ENCODE results near the gene CASQ1. TPM values are rescaled to one million over a fixed set of nuclear protein-coding genes. Genes with fewer than 3 reads are reported as not detected.

The CASQ1 gene
- total and polyA plus RNA-seq, 9 donors, result 0.06 to 0.92 (median 0.43) TPM; not detected in 3

GRCh38 chr1:160196143-160196542 lies 5.8 kb downstream of the CASQ1 start:
- no peaks in the 10 kb centered on the region for H3K36me3 ChIP-seq
- DNase-seq, result no peak
- H3K27me3 ChIP-seq, result no peaks in the 10 kb centered on the region
- no peak overlapping the region for H3K4me3 ChIP-seq
- H3K27ac ChIP-seq, result no peak overlapping the region
- WGBS, 3 donors, result 74 to 83% (median 83%) methylated on average over 4 of the region's 4 CpGs
- no peaks in the 10 kb centered on the region for H3K9me3 ChIP-seq
- no peak for TF ChIP-seq CTCF (IDR thresholded peaks at IDR 0.05)
- no peak for TF ChIP-seq POLR2A (IDR thresholded peaks at IDR 0.05)
- no peak for TF ChIP-seq EP300 (IDR thresholded peaks at IDR 0.05)
- H3K4me1 ChIP-seq (ENCODE audit: insufficient read depth), result peaks cover 1% of the 10 kb centered on the region
- intact Hi-C loops (cut with DNase I), result loop anchor here in 3 of 4 donors (10.0 kb wide), 5 partner anchors 59 to 179 kb away; partner anchors contain the start of gene ATP1A2 (in 1 of the 3)

GRCh38 chr1:160197231-160197630 lies 6.9 kb downstream of the CASQ1 start:
- intact Hi-C loops (cut with DNase I), result loop anchor here in 3 of 4 donors (10.0 kb wide), 5 partner anchors 58 to 178 kb away; partner anchors contain the start of gene ATP1A2 (in 1 of the 3)
- TF ChIP-seq EP300 (IDR thresholded peaks at IDR 0.05), result no peak
- TF ChIP-seq POLR2A (IDR thresholded peaks at IDR 0.05), result no peak
- TF ChIP-seq CTCF (IDR thresholded peaks at IDR 0.05), result no peak
- H3K36me3 ChIP-seq, result no peaks in the 10 kb centered on the region
- peaks cover 1% of the 10 kb centered on the region for H3K4me1 ChIP-seq (ENCODE audit: insufficient read depth)
- H3K27ac ChIP-seq, result no peak overlapping the region
- no peak overlapping the region for H3K4me3 ChIP-seq
- H3K9me3 ChIP-seq, result no peaks in the 10 kb centered on the region
- no peak for DNase-seq
- 88 to 93% (median 93%) methylated on average over 4 of the region's 4 CpGs for WGBS, 3 donors
- H3K27me3 ChIP-seq, result no peaks in the 10 kb centered on the region

GRCh38 chr1:160200786-160201185 lies 10.4 kb downstream of the CASQ1 start:
- Histone ChIP-seq H3K27ac (no peak overlapping the region), H3K4me1 (ENCODE audit: insufficient read depth) (no peaks in the 10 kb centered on the region), H3K9me3 (no peaks in the 10 kb centered on the region), H3K27me3 (no peaks in the 10 kb centered on the region), H3K36me3 (no peaks in the 10 kb centered on the region), H3K4me3 (no peak overlapping the region)
- intact Hi-C loops (cut with DNase I), result no loop called here
- no peak for DNase-seq
- 87 to 92% (median 88%) methylated on average over 4 of the region's 4 CpGs for WGBS, 3 donors
- TF ChIP-seq POLR2A (IDR thresholded peaks at IDR 0.05) (no peak), CTCF (IDR thresholded peaks at IDR 0.05) (no peak), EP300 (IDR thresholded peaks at IDR 0.05) (no peak)

GRCh38 chr1:160204526-160205241 lies 14.3 kb downstream of the CASQ1 start:
- H3K27ac ChIP-seq, result peak overlapping the region; percentile 43 to 83
- intact Hi-C loops (cut with DNase I), result loop anchor here in 2 of 4 donors (5.0 kb wide), 1 partner anchor 102 kb away; no protein-coding TSS in a partner anchor

More at GRCh38 chr1:160204526-160205241, 14.3 kb downstream of the CASQ1 start:
- WGBS, 3 donors, result 19 to 21% (median 20%) methylated on average over 7 of the region's 7 CpGs
- TF ChIP-seq POLR2A (IDR thresholded peaks at IDR 0.05) (no peak), EP300 (IDR thresholded peaks at IDR 0.05) (no peak), CTCF (IDR thresholded peaks at IDR 0.05) (no peak)
- Histone ChIP-seq H3K27me3 (no peaks in the 10 kb centered on the region), H3K4me1 (ENCODE audit: insufficient read depth) (peaks cover 12% of the 10 kb centered on the region), H3K9me3 (no peaks in the 10 kb centered on the region), H3K4me3 (peak overlapping the region; percentile 92), H3K36me3 (no peaks in the 10 kb centered on the region)
- no peak for DNase-seq

All from ovary (tissue), 9 donors.